ENCODE results near the gene PRUNE1.

Gene PRUNE1

GRCh38 chr1:150971583-150972416 lies 36.4 kb upstream of the PRUNE1 start:
- Histone ChIP-seq H3K36me3 (replicated peaks) (peaks cover 24% of the 10 kb centered on the region), H3K4me3 (ENCODE audit: low read depth, low read length) (peak overlapping the region; percentile 17)

GRCh38 chr1:150972417-150972940 lies 35.8 kb upstream of the PRUNE1 start:
- Histone ChIP-seq H3K4me3 (ENCODE audit: low read depth, low read length) (peak overlapping the region; percentile 12), H3K27ac (no peak overlapping the region), H3K27me3 (replicated peaks) (no peaks in the 10 kb centered on the region), H3K36me3 (replicated peaks) (peaks cover 17% of the 10 kb centered on the region)
- no peak for TF ChIP-seq CTCF (IDR thresholded peaks at IDR 0.05; ENCODE audit: low read depth, low read length, missing control alignments)
- DNase-seq = no peak
- in situ Hi-C loops (cut with HindIII; ENCODE audit: low pct_ligation_motif_present, low sequenced_read_pairs) = no loop called here

More at GRCh38 chr1:150971583-150972416, 36.4 kb upstream of the PRUNE1 start:
- TF ChIP-seq CTCF (IDR thresholded peaks at IDR 0.05; ENCODE audit: low read depth, low read length, missing control alignments) = peak; percentile 34
- in situ Hi-C loops (cut with HindIII; ENCODE audit: low pct_ligation_motif_present, low sequenced_read_pairs) = no loop called here
- DNase-seq = no peak
- Histone ChIP-seq H3K27ac (no peak overlapping the region), H3K27me3 (replicated peaks) (no peaks in the 10 kb centered on the region)

- H3K27me3 ChIP-seq (replicated peaks) = no peaks in the 10 kb centered on the region
- H3K4me3 ChIP-seq (ENCODE audit: low read depth, low read length) = peak overlapping the region; percentile 80
- DNase-seq = no peak
- peak overlapping the region; percentile 75 for H3K27ac ChIP-seq
- in situ Hi-C loops (cut with HindIII; ENCODE audit: low pct_ligation_motif_present, low sequenced_read_pairs) = no loop called here
- no peak for TF ChIP-seq CTCF (IDR thresholded peaks at IDR 0.05; ENCODE audit: low read depth, low read length, missing control alignments)
- peaks cover 8% of the 10 kb centered on the region for H3K36me3 ChIP-seq (replicated peaks)
Observed at GRCh38 chr1:150973258-150973835, 34.9 kb upstream of the PRUNE1 start.

- Histone ChIP-seq H3K4me3 (ENCODE audit: low read depth, low read length) (peak overlapping the region; percentile 80), H3K36me3 (replicated peaks) (peaks cover 2% of the 10 kb centered on the region), H3K27me3 (replicated peaks) (no peaks in the 10 kb centered on the region), H3K27ac (peak overlapping the region; percentile 75)
- no peak for TF ChIP-seq CTCF (IDR thresholded peaks at IDR 0.05; ENCODE audit: low read depth, low read length, missing control alignments)
- in situ Hi-C loops (cut with HindIII; ENCODE audit: low pct_ligation_motif_present, low sequenced_read_pairs) = no loop called here
- DNase-seq = no peak
Observed at GRCh38 chr1:150973836-150974579, 34.2 kb upstream of the PRUNE1 start.

- DNase-seq = peak; percentile 62
- Histone ChIP-seq H3K36me3 (replicated peaks) (no peaks in the 10 kb centered on the region), H3K4me3 (ENCODE audit: low read depth, low read length) (peak within 1 kb of the TSS; percentile 80), H3K27me3 (replicated peaks) (no peaks in the 10 kb centered on the region), H3K27ac (peak within 1 kb of the TSS; percentile 75)
- no peak for TF ChIP-seq CTCF (IDR thresholded peaks at IDR 0.05; ENCODE audit: low read depth, low read length, missing control alignments)
- in situ Hi-C loops (cut with HindIII; ENCODE audit: low pct_ligation_motif_present, low sequenced_read_pairs) = no loop called here
Observed at GRCh38 chr1:150974580-150975478, 33.4 kb upstream of the PRUNE1 start, which contains the start of gene CERS2. CERS2 (minus strand) TSS chr1:150974835; CDS start chr1:150969090, 5,745 bp downstream.
